Measurements from ENCODE around the gene CLINT1. TPM values are rescaled to one million over a fixed set of nuclear protein-coding genes. Genes with fewer than 3 reads are reported as not detected.
A peak's percentile ranks its signal among the peaks of the same experiment; 100 is the strongest.

The CLINT1 gene
- total RNA-seq, 2 experiments from 2014 or later = 64.9 to 68.6 TPM

GRCh38 chr5:157761690-157762621, 97.0 kb downstream of the CLINT1 start:
- Mint-ChIP-seq H3K27me3 (no peaks in the 10 kb centered on the region), H3K9me3 (no peaks in the 10 kb centered on the region), H3K4me1 (peaks cover 14% of the 10 kb centered on the region), H3K4me3 (no peak overlapping the region), H3K36me3 (ENCODE audit: low read depth) (peaks cover 14% of the 10 kb centered on the region), H3K27ac (no peak overlapping the region)
- ChIA-PET CTCF (interaction anchor here (0.6 to 5.3 kb wide), 25 partner anchors 8 to 657 kb away, joined by 3 to 58 read pairs (median 4); partner anchors contain the start of gene LSM11), POLR2A (interaction anchor here (1.3 kb wide), 1 partner anchor 14 kb away, joined by 4 read pairs; no protein-coding TSS in a partner anchor)
- no peak for DNase-seq

- POLR2A ChIA-PET = no interaction called here
- peaks cover 26% of the 10 kb centered on the region for H3K36me3 Mint-ChIP-seq (ENCODE audit: low read depth)
- no peak overlapping the region for H3K27ac Mint-ChIP-seq
- H3K27me3 Mint-ChIP-seq = no peaks in the 10 kb centered on the region
- H3K9me3 Mint-ChIP-seq = no peaks in the 10 kb centered on the region
- no peak overlapping the region for H3K4me3 Mint-ChIP-seq
- peaks cover 15% of the 10 kb centered on the region for H3K4me1 Mint-ChIP-seq
- DNase-seq = no peak
- CTCF ChIA-PET = interaction anchor here (0.6 to 5.3 kb wide), 4 partner anchors 12 to 192 kb away, joined by 3 to 58 read pairs (median 3); no protein-coding TSS in a partner anchor
Measured at GRCh38 chr5:157758706-157759105, 100.2 kb downstream of the CLINT1 start.

GRCh38 chr5:157756122-157756521, 102.8 kb downstream of the CLINT1 start:
- no peak overlapping the region for H3K27ac Mint-ChIP-seq
- H3K4me1 Mint-ChIP-seq = peaks cover 15% of the 10 kb centered on the region
- no peak overlapping the region for H3K4me3 Mint-ChIP-seq
- no peaks in the 10 kb centered on the region for H3K9me3 Mint-ChIP-seq
- H3K27me3 Mint-ChIP-seq = no peaks in the 10 kb centered on the region
- CTCF ChIA-PET = interaction anchor here (1.3 kb wide), 1 partner anchor 427 kb away, joined by 3 read pairs; no protein-coding TSS in a partner anchor
- POLR2A ChIA-PET = no interaction called here
- H3K36me3 Mint-ChIP-seq (ENCODE audit: low read depth) = peaks cover 27% of the 10 kb centered on the region
- no peak for DNase-seq

GRCh38 chr5:157750320-157750719, 108.6 kb downstream of the CLINT1 start:
- no peak for DNase-seq
- Mint-ChIP-seq H3K4me3 (no peak overlapping the region), H3K27me3 (no peaks in the 10 kb centered on the region), H3K36me3 (ENCODE audit: low read depth) (peaks cover 8% of the 10 kb centered on the region), H3K27ac (no peak overlapping the region), H3K9me3 (no peaks in the 10 kb centered on the region), H3K4me1 (peaks cover 24% of the 10 kb centered on the region)
- ChIA-PET CTCF (interaction anchor here (0.8 to 1.5 kb wide), 2 partner anchors 12 to 319 kb away, joined by 3 to 7 read pairs; no protein-coding TSS in a partner anchor), POLR2A (no interaction called here)

DNA sequence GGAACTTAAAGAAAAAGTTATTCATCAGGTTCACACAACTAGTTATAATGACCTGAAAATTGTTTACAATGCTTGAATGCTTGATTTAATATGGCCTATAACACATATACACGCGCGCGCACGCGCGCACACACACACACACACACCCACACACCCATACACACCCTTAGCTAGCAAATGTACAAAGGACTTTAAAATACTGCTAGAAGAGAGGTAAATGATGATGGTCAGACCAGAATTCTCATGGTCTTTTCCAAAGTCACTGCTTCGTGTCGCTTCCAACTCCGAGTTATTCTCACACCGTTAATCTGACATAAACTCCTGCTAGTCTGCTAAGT, 109.5 kb downstream of the CLINT1 start:
- H3K36me3 Mint-ChIP-seq (ENCODE audit: low read depth) = peaks cover 8% of the 10 kb centered on the region
- CTCF ChIA-PET = interaction anchor here (1.5 kb wide), 1 partner anchor 318 kb away, joined by 7 read pairs; no protein-coding TSS in a partner anchor
- no peaks in the 10 kb centered on the region for H3K27me3 Mint-ChIP-seq
- no peak for DNase-seq
- no peak overlapping the region for H3K27ac Mint-ChIP-seq
- POLR2A ChIA-PET = no interaction called here
- H3K4me3 Mint-ChIP-seq = no peak overlapping the region
- H3K9me3 Mint-ChIP-seq = no peaks in the 10 kb centered on the region
- H3K4me1 Mint-ChIP-seq = peaks cover 32% of the 10 kb centered on the region

DNA sequence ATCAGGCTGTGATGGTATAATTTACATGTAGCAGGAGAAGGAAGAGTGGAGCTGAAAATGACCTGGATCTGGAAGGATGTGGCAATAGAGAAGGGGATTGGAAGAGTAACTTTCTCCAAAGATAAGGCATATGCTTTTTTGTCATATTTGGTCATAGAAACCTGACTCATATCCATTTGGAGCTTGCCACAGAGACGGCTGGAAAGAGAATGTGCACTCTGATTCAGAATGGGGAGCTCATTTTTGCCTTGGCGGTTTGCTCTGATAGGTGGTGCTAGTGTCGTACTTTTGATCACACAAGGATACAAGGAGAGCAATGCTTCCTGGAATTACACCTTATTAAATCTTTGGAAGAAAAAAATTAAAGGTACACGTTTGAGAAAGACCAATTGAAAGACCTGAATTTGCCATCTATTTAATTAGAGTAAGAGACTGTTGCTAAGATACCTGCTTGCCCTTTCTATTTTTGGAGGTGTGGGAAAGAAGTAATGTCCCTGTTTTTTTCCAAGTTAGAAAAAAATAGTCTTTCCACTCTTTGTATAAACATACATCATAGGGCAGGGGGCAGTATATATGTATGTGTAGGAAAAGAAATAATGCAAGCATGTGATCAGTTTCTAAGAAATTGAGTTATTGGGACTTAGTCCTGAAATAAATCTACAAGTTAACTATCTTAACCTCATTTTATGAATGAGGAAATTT, 110.0 kb downstream of the CLINT1 start:
- Mint-ChIP-seq H3K4me3 (no peak overlapping the region), H3K27ac (no peak overlapping the region)

GRCh38 chr5:157747766-157748700, 110.9 kb downstream of the CLINT1 start:
- Mint-ChIP-seq H3K4me1 (peaks cover 39% of the 10 kb centered on the region), H3K4me3 (no peak overlapping the region), H3K27ac (no peak overlapping the region), H3K36me3 (ENCODE audit: low read depth) (peaks cover 8% of the 10 kb centered on the region), H3K9me3 (no peaks in the 10 kb centered on the region), H3K27me3 (no peaks in the 10 kb centered on the region)
- no peak for DNase-seq
- ChIA-PET CTCF (interaction anchor here (1.3 kb wide), 1 partner anchor 276 kb away, joined by 4 read pairs; no protein-coding TSS in a partner anchor), POLR2A (interaction anchor here (1.4 kb wide), 1 partner anchor 14 kb away, joined by 4 read pairs; no protein-coding TSS in a partner anchor)

More for the DNA sequence above, 110.0 kb downstream of the CLINT1 start:
- POLR2A ChIA-PET = interaction anchor here (1.4 kb wide), 1 partner anchor 13 kb away, joined by 4 read pairs; no protein-coding TSS in a partner anchor
- Mint-ChIP-seq H3K27me3 (no peaks in the 10 kb centered on the region), H3K9me3 (no peaks in the 10 kb centered on the region), H3K4me1 (peaks cover 35% of the 10 kb centered on the region), H3K36me3 (ENCODE audit: low read depth) (peaks cover 8% of the 10 kb centered on the region)
- CTCF ChIA-PET = no interaction called here
- DNase-seq = no peak

- ChIA-PET CTCF (interaction anchor here (1.1 to 1.8 kb wide), 3 partner anchors 12 to 276 kb away, joined by 3 to 5 read pairs (median 4); no protein-coding TSS in a partner anchor), POLR2A (interaction anchor here (0.6 to 1.4 kb wide), 2 partner anchors 15 to 553 kb away, joined by 3 to 4 read pairs; no protein-coding TSS in a partner anchor)
- Mint-ChIP-seq H3K27ac (no peak overlapping the region), H3K36me3 (ENCODE audit: low read depth) (peaks cover 8% of the 10 kb centered on the region), H3K4me3 (no peak overlapping the region), H3K27me3 (no peaks in the 10 kb centered on the region), H3K4me1 (peaks cover 44% of the 10 kb centered on the region), H3K9me3 (no peaks in the 10 kb centered on the region)
- DNase-seq = no peak
Measured at GRCh38 chr5:157747173-157747740, 111.7 kb downstream of the CLINT1 start.

DNA sequence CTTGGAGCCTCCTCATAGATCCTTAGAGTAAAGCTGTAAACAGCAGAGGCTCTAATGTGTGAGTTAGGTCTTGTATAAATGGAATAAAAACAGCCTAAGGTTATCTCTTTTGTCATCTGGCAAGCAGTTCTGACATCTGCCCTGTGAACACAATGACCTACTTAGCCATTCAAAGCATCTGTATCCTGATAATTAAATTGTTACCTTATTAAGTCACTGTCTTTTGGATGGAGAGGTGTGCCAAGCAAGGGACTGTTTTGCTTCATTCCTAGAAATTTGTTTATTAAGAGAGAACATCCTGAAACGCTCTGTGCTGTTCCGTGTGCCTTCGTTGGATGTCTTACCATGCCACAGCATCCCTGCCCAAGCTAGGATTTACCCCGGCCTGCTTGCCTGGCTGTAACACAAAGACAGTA, 113.9 kb downstream of the CLINT1 start:
- Mint-ChIP-seq H3K36me3 (ENCODE audit: low read depth) (peaks cover 4% of the 10 kb centered on the region), H3K4me3 (peak overlapping the region; percentile 82), H3K9me3 (no peaks in the 10 kb centered on the region), H3K4me1 (peaks cover 46% of the 10 kb centered on the region), H3K27me3 (no peaks in the 10 kb centered on the region), H3K27ac (no peak overlapping the region)
- ChIA-PET CTCF (interaction anchor here (0.8 to 4.7 kb wide), 6 partner anchors 9 to 643 kb away, joined by 4 to 48 read pairs (median 22); partner anchors contain the start of gene C5orf52), POLR2A (interaction anchor here (0.5 to 2.2 kb wide), 2 partner anchors 103 to 417 kb away, joined by 3 to 8 read pairs; no protein-coding TSS in a partner anchor)
- no peak for DNase-seq

DNA sequence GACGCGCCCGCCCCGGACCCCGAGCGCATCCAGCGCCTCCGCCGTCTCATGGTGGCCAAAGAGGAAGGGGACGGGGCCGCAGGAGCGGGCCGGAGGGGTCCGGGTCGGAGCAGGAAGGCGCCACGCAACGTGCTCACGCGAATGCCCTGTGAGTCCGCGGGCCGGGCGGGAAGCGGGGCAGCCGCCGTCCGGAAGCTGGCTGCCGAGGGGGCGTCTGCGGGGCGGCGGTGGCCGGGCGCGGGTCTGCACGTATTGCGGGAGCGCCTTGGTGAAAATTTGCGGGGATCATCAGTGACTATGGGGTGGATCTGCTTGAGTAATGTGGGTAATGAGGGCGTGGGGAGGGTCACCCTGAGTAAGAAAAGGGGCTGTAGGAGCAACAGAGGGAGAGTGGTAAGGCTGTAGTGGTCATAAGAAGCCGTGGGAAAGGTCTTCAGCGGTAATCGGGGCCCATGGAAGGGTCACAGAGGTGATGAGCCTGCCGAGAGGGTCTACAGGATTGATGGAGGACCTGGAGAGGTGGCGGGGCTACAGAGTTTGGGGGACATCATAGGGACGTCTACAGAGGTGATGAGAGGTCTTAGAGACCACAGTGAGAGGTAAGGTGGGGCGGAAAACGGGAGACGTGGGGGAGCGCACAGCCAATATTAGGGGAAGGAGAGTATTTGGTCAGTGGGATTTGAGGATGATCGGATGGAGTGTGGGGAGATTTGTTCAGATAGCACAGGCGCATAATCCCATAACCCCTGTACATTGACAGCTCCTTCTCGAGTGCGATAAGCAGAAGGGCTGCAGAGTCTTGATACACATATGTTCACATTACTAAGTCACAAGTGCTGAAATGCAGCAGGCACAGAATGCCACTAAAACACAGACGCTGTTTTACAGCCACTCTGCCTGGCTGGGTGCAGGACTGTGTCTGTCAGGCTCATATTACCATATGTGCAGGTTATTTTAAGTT, 114.6 kb downstream of the CLINT1 start:
- POLR2A ChIA-PET = interaction anchor here (0.7 to 2.2 kb wide), 4 partner anchors 13 to 416 kb away, joined by 3 to 10 read pairs (median 6); partner anchors contain the start of gene THG1L
- CTCF ChIA-PET = interaction anchor here (0.8 to 4.7 kb wide), 41 partner anchors 9 to 643 kb away, joined by 3 to 84 read pairs (median 6); partner anchors contain the start of genes C5orf52, CLINT1, NIPAL4 and THG1L
- Mint-ChIP-seq H3K36me3 (ENCODE audit: low read depth) (peaks cover 5% of the 10 kb centered on the region), H3K9me3 (no peaks in the 10 kb centered on the region), H3K27ac (peak overlapping the region; percentile 76), H3K4me1 (peaks cover 46% of the 10 kb centered on the region), H3K4me3 (peak overlapping the region; percentile 82), H3K27me3 (no peaks in the 10 kb centered on the region)
- DNase-seq = peak; percentile 39
